Ramos (cell line): ENCODE measurements around the gene SPSB3.
"Not testable (repeated sequence)": the region's sequence is repeated elsewhere in the genome, so short reads cannot be mapped to it uniquely, and the experiment has no call there.

Experiments
- in situ Hi-C: fragments of 300-500 bp; cut with MboI; formaldehyde crosslinking; loops from one replicate; pipeline ENCODE4 v1.14.3; 2022; ENCODE audit warnings: low sequenced_read_pairs; ENCODE audit not compliant: unreplicated experiment

The SPSB3 gene

DNA sequence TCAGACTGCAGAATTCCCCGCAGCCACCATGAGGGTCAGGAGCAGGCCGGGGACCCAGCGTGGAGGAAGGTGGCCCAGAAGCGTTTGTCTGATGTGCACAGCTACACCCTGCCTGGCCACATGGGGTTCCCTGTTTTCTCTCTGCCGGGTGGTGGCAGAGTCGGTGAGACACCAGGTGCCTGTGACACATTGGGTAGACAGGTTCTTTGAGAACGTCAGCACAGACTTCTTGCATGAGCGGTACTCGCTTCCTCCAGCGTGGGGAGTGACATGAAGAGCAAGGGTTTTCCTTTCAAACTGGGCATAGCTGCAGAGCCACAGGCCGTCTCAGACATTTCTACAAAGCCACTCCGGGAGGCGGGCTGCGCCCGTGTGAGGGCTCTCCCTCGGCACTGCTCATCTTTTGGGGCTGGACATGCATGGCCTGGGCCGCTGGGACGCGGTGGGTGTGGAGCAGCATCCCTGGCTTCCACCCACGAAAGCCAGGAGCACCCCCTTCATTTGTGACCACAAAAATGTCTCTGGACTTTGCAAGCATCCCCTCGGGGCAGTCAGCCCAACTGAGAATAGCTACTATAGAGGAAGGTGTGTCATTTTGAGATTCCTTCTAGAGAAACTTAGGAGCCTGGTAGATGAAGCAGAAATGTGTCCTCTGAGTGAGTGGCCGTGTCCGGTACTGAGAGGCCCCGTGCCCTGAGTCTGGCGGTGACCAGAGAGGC lies 37.0 kb downstream of the SPSB3 start:
- in situ Hi-C loops = no loop called here

DNA sequence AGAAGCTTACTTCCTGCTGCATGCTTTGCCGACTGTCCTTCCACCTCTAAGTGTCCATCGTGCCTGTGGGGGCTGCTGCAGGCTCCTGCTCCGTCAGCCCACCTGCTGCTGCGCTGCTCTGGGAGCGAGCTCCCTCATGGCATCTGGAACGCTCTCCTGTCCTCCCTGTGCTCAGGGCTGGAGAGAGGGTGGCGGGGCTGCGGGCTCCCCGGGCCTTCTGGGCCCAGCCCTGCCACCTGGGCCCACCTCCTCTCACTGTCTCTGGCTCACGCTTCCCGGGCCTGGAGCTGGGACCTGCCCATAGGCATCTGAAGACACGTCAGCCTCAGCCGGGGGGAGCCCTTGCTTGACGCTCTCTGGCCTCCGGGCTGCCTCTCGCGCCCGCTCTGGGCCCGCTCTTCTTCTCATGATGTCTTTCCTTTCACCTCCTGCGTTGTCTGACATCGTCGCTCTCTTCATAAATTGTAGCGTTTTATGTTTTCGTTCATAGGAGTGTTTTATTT lies 38.0 kb downstream of the SPSB3 start:
- in situ Hi-C loops = no loop called here

DNA sequence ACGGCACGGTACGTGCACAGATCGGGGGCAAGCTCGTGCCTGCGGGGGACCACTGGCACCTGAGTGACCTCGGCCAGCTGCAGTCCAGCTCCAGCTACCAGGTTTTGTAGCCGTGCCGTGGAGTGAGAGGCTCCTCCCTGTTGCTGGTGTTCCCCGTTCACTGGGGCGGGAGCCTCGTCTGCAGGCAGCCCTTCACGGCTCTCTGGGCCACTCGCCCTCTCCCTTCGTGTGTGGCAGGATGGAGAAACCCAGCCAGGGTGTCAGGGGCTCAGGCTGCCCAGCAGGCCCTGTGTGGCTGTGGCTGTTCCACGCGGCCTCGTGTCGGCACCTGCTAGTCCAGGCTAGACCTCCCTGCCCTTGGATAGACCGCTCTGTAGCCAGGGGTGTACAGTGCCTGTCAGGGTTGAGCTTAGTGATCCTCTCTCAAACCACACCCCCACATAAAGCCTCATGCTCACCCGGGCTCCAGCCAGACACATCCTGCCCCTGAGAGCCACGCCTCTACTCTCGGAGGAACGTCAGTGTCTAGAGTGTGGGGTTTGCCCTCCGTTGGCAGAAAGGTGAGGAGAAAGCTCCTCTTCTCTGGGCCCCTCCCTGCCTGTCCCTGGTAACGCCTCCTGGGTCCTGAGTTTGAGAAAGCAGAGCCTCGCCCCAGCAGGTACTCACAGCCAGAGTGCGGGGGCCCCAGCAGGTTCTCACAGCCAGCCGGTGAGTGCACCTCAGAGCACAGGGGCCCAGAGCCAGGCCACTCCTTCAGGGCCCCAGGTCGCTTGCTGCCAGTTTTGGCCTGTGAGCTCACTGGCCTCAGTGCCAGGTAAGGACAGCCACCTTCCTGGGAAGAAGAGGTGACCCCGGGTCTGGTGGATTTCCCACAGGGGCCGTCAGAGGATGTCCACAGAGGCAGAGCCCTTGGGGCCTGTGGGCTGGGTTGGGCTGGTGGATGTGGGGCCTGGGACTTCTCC lies 38.7 kb downstream of the SPSB3 start:
- in situ Hi-C loops = no loop called here

DNA sequence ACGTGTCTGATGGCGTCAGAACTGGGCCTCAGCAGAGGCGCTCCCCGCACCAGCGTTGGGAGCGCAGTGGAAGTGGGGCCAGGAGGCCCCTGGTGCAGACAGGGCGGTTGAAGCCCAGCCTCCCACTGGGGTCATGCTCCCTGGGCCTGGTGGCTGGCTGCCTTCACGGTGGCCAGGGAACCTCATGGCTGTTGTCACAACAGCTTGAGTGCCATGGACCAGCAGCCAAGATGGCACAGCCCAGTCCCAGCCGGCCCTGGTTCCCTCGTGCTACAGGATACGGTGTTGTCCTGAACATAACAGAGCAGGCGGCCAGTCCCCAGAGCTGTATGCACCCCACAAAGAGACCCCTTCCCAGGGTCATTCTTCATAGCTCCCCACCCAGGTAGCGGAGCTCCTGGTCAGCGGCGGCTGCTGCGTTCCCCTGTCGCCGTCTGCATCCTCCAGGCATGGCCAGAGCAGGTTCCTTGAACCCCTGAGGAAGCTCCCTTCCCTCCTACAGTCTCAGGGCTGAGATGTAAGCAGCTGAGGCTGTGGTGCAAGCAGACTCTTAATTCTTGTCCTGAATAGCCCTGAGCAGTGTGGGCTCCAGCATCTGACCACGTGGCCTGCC lies 40.7 kb downstream of the SPSB3 start:
- in situ Hi-C loops = no loop called here

DNA sequence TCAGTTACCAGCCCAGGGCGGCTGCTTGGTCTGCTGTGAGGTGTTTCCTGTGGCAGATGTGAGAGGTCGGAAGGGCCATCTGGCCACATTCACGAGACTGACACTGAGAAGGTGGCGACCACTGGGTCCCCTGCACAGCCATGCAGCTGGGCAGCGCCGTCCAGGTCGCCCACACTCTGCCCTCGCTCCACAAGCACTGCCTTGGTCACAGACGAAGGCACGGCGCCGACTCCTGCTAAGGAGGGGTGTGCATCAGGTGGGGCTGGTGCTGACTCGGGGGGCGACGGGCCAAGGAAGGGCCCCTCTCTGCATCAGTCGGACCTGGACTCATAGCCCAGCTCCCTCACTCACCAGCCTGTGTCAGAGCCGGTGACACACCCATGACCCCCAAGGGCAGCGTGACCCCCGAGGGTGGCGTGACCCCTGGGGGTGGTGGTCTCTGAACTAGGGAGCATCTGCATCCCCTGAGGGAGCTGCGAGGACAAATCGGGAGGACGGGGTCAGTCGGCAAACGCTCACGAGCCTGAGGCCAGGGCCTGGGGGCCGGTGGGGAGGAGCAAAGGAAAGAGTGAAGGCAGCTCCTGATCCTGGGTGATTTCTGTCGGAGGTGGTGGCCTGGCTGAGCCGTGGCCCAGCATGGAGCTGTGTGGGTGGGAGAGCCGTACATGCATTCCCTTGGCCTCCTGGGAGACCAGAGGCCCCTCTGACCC lies 41.4 kb downstream of the SPSB3 start:
- in situ Hi-C loops = no loop called here

DNA sequence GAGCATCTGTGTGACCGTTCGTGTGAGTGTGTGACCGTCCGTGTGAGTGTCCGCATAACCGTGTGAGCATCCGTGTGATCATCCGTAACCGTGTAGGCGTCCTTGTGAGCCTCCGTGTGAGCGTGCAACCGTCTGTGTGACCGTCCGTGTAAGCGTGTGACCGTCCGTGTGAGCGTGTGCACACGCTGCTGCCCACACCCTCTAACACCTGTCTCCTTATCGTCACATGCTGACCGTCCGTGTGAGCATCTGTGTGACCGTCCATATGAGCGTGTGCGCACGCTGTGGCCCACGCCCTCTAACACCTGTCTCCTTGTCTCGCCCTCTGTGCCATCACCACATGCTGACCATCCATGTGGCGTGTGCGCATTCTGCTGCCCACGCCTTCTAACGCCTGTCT lies 42.1 kb downstream of the SPSB3 start:
- in situ Hi-C loops = no loop called here

DNA sequence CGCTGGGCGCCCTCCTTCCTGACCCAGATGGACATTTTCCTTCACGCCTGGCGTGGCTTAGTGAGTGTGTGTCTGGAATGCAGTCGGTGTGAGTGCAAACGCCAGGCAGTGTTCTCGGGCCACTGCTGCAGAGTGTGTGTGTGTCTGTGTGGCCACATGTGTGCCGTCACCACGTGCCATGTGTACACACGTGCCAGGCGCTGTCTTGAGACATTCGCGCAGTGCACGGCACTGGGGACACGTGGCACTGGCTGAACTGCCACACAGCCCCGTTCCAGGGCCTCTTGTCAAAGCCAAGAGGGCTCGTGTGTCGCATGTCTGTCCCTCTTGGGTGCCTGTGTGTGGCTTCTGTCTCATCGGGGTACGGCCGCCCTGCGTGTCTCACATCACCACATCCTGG lies 47.6 kb downstream of the SPSB3 start:
- in situ Hi-C loops = no loop called here

DNA sequence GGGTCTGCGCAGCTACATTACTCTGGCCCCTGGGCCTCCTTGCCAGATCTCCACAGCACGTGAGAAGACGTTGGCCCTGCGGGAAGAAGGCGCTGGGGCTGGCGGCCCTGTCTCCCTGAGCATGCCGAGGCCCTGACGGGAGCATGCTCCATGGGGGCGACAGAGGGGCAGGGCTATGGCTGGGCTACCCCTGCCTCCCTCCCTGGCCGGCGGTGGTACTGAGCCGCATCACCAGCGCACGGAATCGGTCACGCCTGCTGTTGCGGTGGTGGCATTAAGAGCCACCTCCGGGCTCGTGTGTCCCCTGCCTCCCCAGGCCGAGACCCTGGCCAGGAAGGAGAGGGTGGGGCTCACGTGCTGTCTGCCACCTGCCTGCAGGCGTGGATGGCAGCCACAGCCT lies 48.2 kb downstream of the SPSB3 start:
- in situ Hi-C loops = no loop called here

DNA sequence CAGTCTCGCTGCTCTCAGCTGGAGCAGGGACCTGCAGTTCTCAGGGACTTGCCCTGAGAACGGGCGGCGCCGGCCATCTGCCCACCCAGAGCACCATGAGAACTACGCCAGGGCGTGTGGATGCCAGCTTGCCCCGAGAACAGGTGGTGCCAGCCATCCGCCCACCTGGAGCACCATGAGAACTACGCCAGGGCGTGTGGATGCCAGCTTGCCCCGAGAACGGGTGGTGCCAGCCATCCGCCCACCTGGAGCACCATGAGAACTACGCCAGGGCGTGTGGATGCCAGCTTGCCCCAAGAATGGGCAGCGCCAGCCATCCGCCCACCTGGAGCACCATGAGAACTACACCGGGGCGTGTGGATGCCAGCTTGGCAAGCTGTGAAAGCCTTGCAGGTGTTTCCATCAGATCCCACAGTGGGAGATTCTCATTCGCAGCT lies 49.8 kb downstream of the SPSB3 start:
- in situ Hi-C loops = not testable (repeated sequence)

DNA sequence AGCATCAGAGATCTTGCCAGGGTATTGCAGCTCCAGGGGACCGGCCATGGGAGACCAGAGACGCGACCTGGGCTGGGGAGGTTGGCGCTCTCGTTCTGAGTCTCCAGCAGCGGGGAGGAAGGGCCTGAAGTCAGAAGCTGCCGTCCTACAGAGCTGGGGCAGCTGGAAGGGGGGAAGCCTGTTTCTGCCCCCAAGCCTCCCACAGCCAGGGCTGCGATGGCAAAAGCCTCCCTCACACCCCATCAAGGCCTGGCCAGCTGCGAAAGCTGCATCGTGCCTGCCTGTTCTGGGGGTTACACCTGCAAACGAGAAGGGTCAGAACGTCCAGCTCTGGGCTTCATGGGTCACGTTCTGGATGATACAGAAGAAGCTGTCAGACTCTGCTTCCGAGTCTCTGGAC lies 50.3 kb downstream of the SPSB3 start:
- in situ Hi-C loops = no loop called here

DNA sequence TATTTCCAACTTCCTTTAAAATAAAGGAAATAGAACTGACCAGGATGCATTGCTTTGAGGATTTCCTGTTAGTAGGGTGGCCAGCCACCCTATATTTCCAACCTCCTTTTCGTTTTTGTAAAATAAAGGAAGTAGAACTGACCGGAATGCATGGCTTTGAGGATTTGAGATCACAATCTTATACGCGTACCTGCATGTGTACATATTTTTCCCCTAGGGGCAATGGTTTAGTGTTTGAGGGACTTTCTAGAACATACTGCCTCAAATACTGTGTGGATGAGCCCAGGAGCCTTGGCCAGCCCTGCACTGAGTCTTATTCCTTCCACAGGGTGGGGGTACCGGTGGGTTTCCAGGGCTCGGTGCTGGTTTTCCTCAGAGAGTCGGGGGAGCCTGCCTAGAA lies 50.8 kb downstream of the SPSB3 start:
- in situ Hi-C loops = no loop called here

DNA sequence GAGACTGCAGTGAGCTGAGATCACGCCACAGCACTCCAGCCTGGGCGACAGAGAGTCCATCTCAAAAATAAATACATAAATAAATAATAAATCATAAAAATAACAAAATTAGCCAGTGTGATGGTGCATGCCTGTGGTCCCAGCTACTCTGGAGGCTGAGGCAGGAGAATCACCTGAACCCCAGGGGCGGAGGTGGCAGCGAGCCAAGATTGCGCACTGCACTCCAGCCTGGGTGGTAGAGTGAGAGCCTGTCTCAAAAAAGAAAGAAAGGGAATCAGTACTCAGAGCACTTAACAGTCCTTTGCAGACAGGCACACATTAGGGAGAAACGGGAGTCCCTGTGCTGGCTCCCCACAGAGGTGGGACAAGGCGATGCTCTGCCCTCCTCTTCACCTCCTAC lies 51.3 kb downstream of the SPSB3 start:
- in situ Hi-C loops = no loop called here

DNA sequence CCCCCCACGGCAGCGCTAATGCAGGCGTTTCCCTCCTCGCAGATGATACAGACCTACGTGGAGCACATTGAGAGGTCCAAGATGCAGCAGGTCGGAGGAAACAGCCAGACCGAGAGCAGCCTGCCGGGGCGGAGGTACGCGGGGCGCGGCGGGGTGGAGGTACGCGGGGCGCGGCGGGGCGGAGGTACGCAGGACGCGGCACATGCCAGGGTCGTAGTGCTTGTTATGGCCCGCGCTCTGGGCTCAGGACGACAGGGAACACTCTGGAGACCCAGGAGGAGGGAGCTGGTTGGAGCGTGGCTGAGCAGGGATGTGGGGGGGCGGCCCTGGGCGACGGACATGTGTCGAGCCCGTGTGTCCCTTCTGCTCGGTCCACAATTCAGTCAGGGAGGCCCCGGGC lies 52.9 kb downstream of the SPSB3 start:
- in situ Hi-C loops = no loop called here

DNA sequence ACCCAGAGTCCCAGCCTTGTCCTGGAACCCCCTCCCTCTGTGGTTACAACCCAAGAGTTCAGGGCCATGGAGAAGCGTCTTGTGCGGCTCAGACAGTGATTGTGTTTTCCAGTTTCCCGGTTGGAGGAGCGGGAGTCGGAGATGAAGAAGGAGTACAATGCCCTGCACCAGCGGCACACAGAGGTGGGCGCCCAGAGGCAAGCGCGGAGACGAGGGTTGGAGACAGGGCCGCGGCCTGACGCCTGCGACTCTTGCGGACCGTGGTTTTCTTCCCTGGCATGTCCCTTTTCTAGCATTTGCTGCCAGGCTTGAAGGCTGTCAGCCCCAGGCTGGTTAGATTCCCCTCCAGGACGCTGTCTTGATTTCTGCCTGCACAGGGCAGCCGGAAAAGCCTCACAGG lies 53.3 kb downstream of the SPSB3 start:
- in situ Hi-C loops = no loop called here

DNA sequence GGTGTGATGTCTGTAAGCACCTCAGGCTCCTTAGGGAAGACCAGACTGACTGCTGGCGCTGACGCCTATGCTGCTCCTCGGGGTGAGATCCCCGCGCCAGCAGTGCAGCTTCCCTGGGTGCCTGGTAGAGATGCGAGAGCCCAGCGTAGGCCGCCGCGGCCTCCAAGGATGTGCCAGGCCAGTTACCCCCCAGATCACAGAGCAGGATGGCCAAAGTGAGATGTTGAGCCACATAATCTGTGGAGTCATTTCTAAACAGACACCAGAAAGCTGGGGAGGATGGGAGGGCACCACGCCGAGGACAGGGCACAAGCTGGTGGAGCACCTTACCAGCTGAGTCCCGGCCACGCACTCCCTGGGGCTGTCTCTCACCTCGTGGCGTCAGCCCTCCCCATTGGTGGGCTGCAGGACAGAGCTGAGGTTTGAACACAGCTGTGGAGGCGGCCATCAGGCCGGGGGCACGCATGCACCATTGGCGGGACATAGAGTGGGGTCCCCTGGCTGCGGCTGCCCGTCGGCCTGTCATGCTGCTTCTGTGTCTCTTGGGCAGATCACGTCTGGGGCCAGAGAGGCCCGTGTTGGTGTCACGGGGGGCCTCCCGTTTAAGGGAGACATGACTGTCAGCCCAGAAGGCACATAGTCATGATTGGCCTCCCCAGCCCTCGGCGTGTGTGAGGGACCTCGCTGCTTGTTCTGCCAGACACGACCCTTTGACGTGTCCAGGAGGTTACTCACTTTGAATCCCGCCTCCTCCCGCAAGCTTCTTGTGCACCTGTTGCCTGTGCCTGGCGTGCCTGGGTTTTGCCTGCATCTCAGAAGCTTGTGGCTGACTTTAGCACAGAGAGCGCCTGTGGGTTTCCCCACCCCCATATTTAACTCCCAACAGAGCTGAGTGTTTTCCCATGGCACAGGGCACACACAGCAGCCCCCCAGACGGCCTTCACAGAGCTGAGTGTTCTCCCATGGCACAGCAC lies 54.4 kb downstream of the SPSB3 start:
- in situ Hi-C loops = no loop called here
